H9 (cell line): Measurements from ENCODE around the gene SCUBE1. TPM values are rescaled to one million over a fixed set of nuclear protein-coding genes. Genes with fewer than 3 reads are reported as not detected.

ENCODE experiments used
- DNase-seq: peaks from one replicate; pipeline ENCODE4 v3.0.0-alpha.2; 2017
- H2AFZ ChIP-seq: one replicate; pipeline ENCODE4 v1.6.1; 2013; ENCODE audit warnings: mild to moderate bottlenecking, low read length, control low read depth, moderate library complexity
- H2AK5ac ChIP-seq: 2 replicates; pipeline ENCODE4 v1.6.1; 2013; ENCODE audit warnings: low read length, control low read depth, mixed read lengths; ENCODE audit not compliant: insufficient read length
- H2BK120ac ChIP-seq: one replicate; pipeline ENCODE4 v1.6.1; 2013; ENCODE audit warnings: low read depth, mild to moderate bottlenecking, low read length, control low read depth, inconsistent platforms; ENCODE audit not compliant: poor library complexity, severe bottlenecking
- H2BK12ac ChIP-seq: 2 replicates; pipeline ENCODE4 v1.6.1; 2013; ENCODE audit warnings: low read length, control low read depth, mixed read lengths, low read depth; ENCODE audit not compliant: insufficient read length
- H2BK15ac ChIP-seq: 2 replicates; pipeline ENCODE4 v1.6.1; 2013; ENCODE audit warnings: low read depth, low read length, control low read depth
- H2BK20ac ChIP-seq: one replicate; pipeline ENCODE4 v1.6.1; 2013; ENCODE audit warnings: low read depth, mild to moderate bottlenecking, low read length, control low read depth, inconsistent platforms; ENCODE audit not compliant: poor library complexity, severe bottlenecking
- H2BK5ac ChIP-seq: 2 replicates; pipeline ENCODE4 v1.6.1; 2013; ENCODE audit warnings: low read length, control low read depth, mixed read lengths; ENCODE audit not compliant: insufficient read length
- H3K14ac ChIP-seq: 2 replicates; pipeline ENCODE4 v1.6.1; 2013; ENCODE audit warnings: low read length, control low read depth; ENCODE audit not compliant: insufficient read depth
- H3K18ac ChIP-seq: 2 replicates; pipeline ENCODE4 v1.6.1; 2013; ENCODE audit warnings: low read depth, mild to moderate bottlenecking, mixed read lengths, low read length, control low read depth; ENCODE audit not compliant: insufficient read length
- H3K23ac ChIP-seq: 2 replicates; pipeline ENCODE4 v1.6.1; 2013; ENCODE audit warnings: low read length, control low read depth, mixed read lengths, low read depth; ENCODE audit not compliant: insufficient read length
- H3K23me2 ChIP-seq: 2 replicates; pipeline ENCODE4 v1.6.1; 2013; ENCODE audit warnings: low read depth, mild to moderate bottlenecking, mixed read lengths, low read length, control low read depth; ENCODE audit not compliant: insufficient read length, poor library complexity, severe bottlenecking
- H3K27ac ChIP-seq: 2 replicates; pipeline ENCODE4 v1.5.1; 2013; ENCODE audit warnings: low read length, control low read depth, mixed read lengths, low read depth; ENCODE audit not compliant: insufficient read length
- H3K27me3 ChIP-seq: 2 replicates; pipeline ENCODE4 v1.6.1; 2013; ENCODE audit warnings: low read length, control low read depth, inconsistent platforms; ENCODE audit not compliant: insufficient read depth
- H3K4ac ChIP-seq: 2 replicates; pipeline ENCODE4 v1.6.1; 2013; ENCODE audit warnings: low read depth, mild to moderate bottlenecking, control low read depth, inconsistent platforms, low read length, moderate library complexity
- H3K4me1 ChIP-seq: 2 replicates; pipeline ENCODE4 v1.6.1; 2013; ENCODE audit warnings: low read length, control low read depth, inconsistent platforms; ENCODE audit not compliant: insufficient read depth
- H3K4me2 ChIP-seq: 2 replicates; pipeline ENCODE4 v1.6.1; 2013; ENCODE audit warnings: low read length, control low read depth, mixed read lengths; ENCODE audit not compliant: insufficient read length, insufficient read depth
- H3K56ac ChIP-seq: 2 replicates; pipeline ENCODE4 v1.6.1; 2013; ENCODE audit warnings: low read depth, mild to moderate bottlenecking, mixed read lengths, low read length, control low read depth; ENCODE audit not compliant: insufficient read length
- H3K79me1 ChIP-seq: 2 replicates; pipeline ENCODE4 v1.6.1; 2013; ENCODE audit warnings: low read depth, mild to moderate bottlenecking, moderate library complexity, low read length, control low read depth, inconsistent platforms; ENCODE audit not compliant: insufficient read depth, poor library complexity, severe bottlenecking
- H3K79me2 ChIP-seq: 2 replicates; pipeline ENCODE4 v1.6.1; 2013; ENCODE audit warnings: low read length, control low read depth, inconsistent platforms; ENCODE audit not compliant: insufficient read depth
- H3K9ac ChIP-seq: 2 replicates; pipeline ENCODE4 v1.6.1; 2013; ENCODE audit warnings: low read length, control low read depth, mixed read lengths; ENCODE audit not compliant: insufficient read length; ENCODE audit errors: extremely low read depth
- H3K9me3 ChIP-seq: one replicate; pipeline ENCODE4 v1.6.1; 2013; ENCODE audit warnings: low read depth, low read length, inconsistent platforms; ENCODE audit not compliant: control insufficient read depth
- H3T11ph ChIP-seq: one replicate; pipeline ENCODE4 v1.6.1; 2013; ENCODE audit warnings: mild to moderate bottlenecking, low read length, control low read depth, inconsistent platforms
- H4K20me1 ChIP-seq: one replicate; pipeline ENCODE4 v1.6.1; 2013; ENCODE audit not compliant: control insufficient read depth, insufficient read length, insufficient read depth
- H4K5ac ChIP-seq: 2 replicates; pipeline ENCODE4 v1.6.1; 2013; ENCODE audit warnings: low read depth, mild to moderate bottlenecking, mixed read lengths, low read length, control low read depth; ENCODE audit not compliant: insufficient read length
- H4K8ac ChIP-seq: replicated peaks from 2 replicates; pipeline ENCODE4 v1.6.1; 2013; ENCODE audit warnings: low read length, control low read depth, mixed read lengths, low read depth; ENCODE audit not compliant: insufficient read length
- H4K91ac ChIP-seq: 2 replicates; pipeline ENCODE4 v1.6.1; 2013; ENCODE audit warnings: low read depth, mild to moderate bottlenecking, moderate library complexity, mixed read lengths, low read length, control low read depth; ENCODE audit not compliant: insufficient read length
- H3K27ac Mint-ChIP-seq, 3 experiments: 2 replicates in 2 of 3; 3 replicates in 1 of 3; pipeline ENCODE4 v1.8.0; 2020 to 2021; ENCODE audit warnings: mixed read lengths in 3 of 3, mild to moderate bottlenecking in 1 of 3, moderate library complexity in 1 of 3
- H3K27me3 Mint-ChIP-seq: 2 replicates; pipeline ENCODE4 v1.8.0; 2021; ENCODE audit warnings: low read depth, mild to moderate bottlenecking, moderate library complexity, mixed read lengths
- H3K36me3 Mint-ChIP-seq, 3 experiments: 2 replicates in 2 of 3; 3 replicates in 1 of 3; pipeline ENCODE4 v1.8.0; 2020 to 2021; ENCODE audit warnings: low read depth in 3 of 3, mixed read lengths in 3 of 3; ENCODE audit not compliant: insufficient read depth in 1 of 3
- H3K4me1 Mint-ChIP-seq, 2 experiments: 2 replicates each; pipeline ENCODE4 v1.8.0; 2020; ENCODE audit warnings: mixed read lengths in 2 of 2
- H3K4me3 Mint-ChIP-seq, 2 experiments: 2 replicates in 1 of 2; 3 replicates in 1 of 2; pipeline ENCODE4 v1.8.0; 2020 to 2021; ENCODE audit warnings: mild to moderate bottlenecking in 2 of 2, mixed read lengths in 2 of 2, moderate library complexity in 1 of 2
- H3K9me3 Mint-ChIP-seq, 2 experiments: 2 replicates in 1 of 2; 3 replicates in 1 of 2; pipeline ENCODE4 v1.8.0; 2020; ENCODE audit warnings: mild to moderate bottlenecking in 2 of 2, mixed read lengths in 2 of 2, moderate library complexity in 1 of 2
- CTCF ChIP-seq: fragments of 200-600 bp; sonication (generic); conservative IDR thresholded peaks from 3 replicates; pipeline ENCODE4 v1.8.0; 2021; ENCODE audit warnings: antibody characterized with exemption, mild to moderate bottlenecking
- WGBS: extraction: QIAGEN DNeasy Blood & Tissue Kit; methylation state at CpG from one replicate; pipeline ENCODE4 v1.1.7; 2013; ENCODE audit warnings: missing lambda C conversion rate, low lambda C conversion rate, mixed read lengths; ENCODE audit not compliant: insufficient read length; ENCODE audit errors: extremely low coverage; 5-methylcytosine and 5-hydroxymethylcytosine counted together
- total RNA-seq: library from RNA; stranded (reverse); gene quantifications from 2 replicates; pipeline ENCODE4 v1.2.1, GENCODE V29; 2021

SCUBE1 gene
- total RNA-seq, 1 experiment from 2014 or later = 1.2 TPM

GRCh38 chr22:43262990-43263644 lies 80.1 kb downstream of the SCUBE1 start:
- Histone ChIP-seq H2BK15ac (no peak overlapping the region), H3K27ac (no peak overlapping the region), H2BK120ac (no peak overlapping the region), H4K91ac (no peak overlapping the region), H2BK20ac (no peak overlapping the region), H3K27me3 (no peaks in the 10 kb centered on the region), H3K9ac (no peak overlapping the region), H3K18ac (no peak overlapping the region), H3K4me1 (no peaks in the 10 kb centered on the region), H3T11ph (no peak overlapping the region), H4K20me1 (no peaks in the 10 kb centered on the region), H3K14ac (no peak overlapping the region), H4K8ac (no peak overlapping the region), H3K56ac (no peak overlapping the region), H2AK5ac (no peak overlapping the region), H3K4ac (no peak overlapping the region), H3K23me2 (no peaks in the 10 kb centered on the region), H2BK5ac (no peak overlapping the region), H3K79me2 (no peaks in the 10 kb centered on the region), H3K23ac (no peak overlapping the region), H3K9me3 (no peaks in the 10 kb centered on the region), H4K5ac (no peak overlapping the region), H3K4me2 (no peak overlapping the region), H3K79me1 (no peaks in the 10 kb centered on the region), H2BK12ac (no peak overlapping the region), H2AFZ (no peak overlapping the region)
- DNase-seq = no peak
- Mint-ChIP-seq H3K27me3 (peaks cover 7% of the 10 kb centered on the region), H3K27ac (no peak overlapping the region), H3K9me3 (no peaks in the 10 kb centered on the region), H3K4me1 (peaks cover 8 to 11% of the 10 kb centered on the region in 2 experiments; a peak in 3 of 4 replicates), H3K4me3 (no peak overlapping the region), H3K36me3 (no peaks in the 10 kb centered on the region; a peak in 1 of 7 replicates)
- no peak for TF ChIP-seq CTCF
- no CpG with 5 or more reads among the region's 19 CpGs for WGBS
